ENCODE measurements around the gene ALG10B.
"Not testable (repeated sequence)": the region's sequence is repeated elsewhere in the genome, so short reads cannot be mapped to it uniquely, and the experiment has no call there.

Gene ALG10B, protein sequence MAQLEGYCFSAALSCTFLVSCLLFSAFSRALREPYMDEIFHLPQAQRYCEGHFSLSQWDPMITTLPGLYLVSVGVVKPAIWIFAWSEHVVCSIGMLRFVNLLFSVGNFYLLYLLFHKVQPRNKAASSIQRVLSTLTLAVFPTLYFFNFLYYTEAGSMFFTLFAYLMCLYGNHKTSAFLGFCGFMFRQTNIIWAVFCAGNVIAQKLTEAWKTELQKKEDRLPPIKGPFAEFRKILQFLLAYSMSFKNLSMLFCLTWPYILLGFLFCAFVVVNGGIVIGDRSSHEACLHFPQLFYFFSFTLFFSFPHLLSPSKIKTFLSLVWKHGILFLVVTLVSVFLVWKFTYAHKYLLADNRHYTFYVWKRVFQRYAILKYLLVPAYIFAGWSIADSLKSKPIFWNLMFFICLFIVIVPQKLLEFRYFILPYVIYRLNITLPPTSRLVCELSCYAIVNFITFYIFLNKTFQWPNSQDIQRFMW

DNA sequence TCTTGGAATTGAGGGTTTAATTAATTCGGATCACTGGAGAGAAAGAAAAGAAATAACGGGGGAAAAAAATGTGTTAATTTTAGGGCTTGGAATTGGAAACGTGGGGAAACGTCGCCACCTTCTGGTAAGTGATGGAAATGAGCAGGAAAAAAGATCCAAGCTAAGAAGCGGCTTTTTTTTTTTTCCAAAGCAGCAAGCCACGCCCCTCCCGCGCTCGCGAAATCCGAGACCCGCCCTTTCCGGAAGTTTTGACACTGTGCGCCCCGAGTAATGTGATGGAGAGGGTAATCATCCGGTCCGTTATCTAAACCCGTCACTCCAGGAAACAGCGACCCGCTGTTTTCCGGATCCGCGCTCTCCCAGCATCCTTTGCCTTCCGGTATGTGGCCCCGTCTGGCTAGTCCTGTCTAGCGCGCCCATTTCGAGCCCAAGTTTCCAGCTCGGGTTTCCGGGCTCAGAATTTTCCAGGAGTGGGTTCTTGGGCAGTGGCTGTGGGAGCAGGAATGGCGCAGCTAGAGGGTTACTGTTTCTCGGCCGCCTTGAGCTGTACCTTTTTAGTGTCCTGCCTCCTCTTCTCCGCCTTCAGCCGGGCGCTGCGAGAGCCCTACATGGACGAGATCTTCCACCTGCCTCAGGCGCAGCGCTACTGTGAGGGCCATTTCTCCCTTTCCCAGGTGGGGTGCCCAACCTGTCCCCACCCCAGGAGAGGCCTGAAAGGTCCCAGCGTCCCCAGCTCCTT, at the start of gene ALG10B:
Gene ALG10B, plus strand, starts transcription at position 384 of the 739 bp plus-strand sequence. Its CDS starts 120 bp downstream, at position 504.
- H3K27me3 Mint-ChIP-seq = no peaks in the 10 kb centered on the region
- H3K36me3 Mint-ChIP-seq (ENCODE audit: low read depth) = peaks cover 13% of the 10 kb centered on the region
- peak within 1 kb of the TSS; percentile 91 for H3K27ac Mint-ChIP-seq
- H3K4me1 Mint-ChIP-seq (ENCODE audit: low read depth) = peaks cover 22% of the 10 kb centered on the region
- no peaks in the 10 kb centered on the region for H3K9me3 Mint-ChIP-seq
- peak within 1 kb of the TSS; percentile 94 for H3K4me3 Mint-ChIP-seq

DNA sequence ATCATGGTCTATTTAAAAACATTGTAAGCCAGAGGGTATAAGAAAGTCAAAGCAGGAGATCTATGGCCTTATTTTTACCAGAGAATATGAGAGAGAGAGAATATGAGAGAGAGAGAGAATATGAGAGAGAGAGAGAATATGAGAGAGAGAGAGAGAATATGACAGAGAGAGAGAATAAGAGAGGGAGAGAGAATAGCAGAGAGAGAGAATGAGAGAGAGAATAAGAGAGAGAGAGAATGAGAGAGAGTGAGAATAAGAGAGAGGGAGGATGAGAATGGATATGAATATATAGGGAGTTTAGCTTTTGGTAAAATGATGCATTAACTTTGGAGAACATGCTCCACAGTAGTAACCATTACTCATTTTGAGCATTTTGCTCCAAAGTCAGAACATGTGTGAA, 48.0 kb upstream of the ALG10B start:
- no peak overlapping the region for H3K4me3 Mint-ChIP-seq
- H3K9me3 Mint-ChIP-seq = no peaks in the 10 kb centered on the region
- H3K36me3 Mint-ChIP-seq (ENCODE audit: low read depth) = no peaks in the 10 kb centered on the region

DNA sequence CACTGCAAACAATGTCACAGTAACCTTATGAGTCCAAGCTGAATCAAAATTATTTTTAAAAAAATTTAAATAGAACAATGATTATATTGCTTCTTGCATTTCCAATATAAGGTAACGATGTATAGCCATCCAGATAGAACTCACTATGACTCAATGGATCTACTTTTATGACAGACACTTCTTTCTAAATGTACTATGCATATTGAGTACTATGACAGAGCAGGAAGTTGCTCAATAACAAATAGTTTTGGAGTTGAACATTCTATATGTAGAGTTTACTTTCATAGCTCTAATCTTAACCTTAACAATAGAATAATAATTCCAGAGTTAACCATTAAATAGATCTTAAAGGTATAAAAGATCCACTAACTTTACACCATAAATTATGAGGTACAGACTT, 46.7 kb upstream of the ALG10B start:
- H3K27me3 Mint-ChIP-seq = no peaks in the 10 kb centered on the region
- H3K9me3 Mint-ChIP-seq = peaks cover 2% of the 10 kb centered on the region
- H3K4me1 Mint-ChIP-seq (ENCODE audit: low read depth) = no peaks in the 10 kb centered on the region
- no peaks in the 10 kb centered on the region for H3K36me3 Mint-ChIP-seq (ENCODE audit: low read depth)
- H3K4me3 Mint-ChIP-seq = no peak overlapping the region
- H3K27ac Mint-ChIP-seq = no peak overlapping the region

More for the DNA sequence above, 48.0 kb upstream of the ALG10B start:
- H3K27ac Mint-ChIP-seq = no peak overlapping the region
- no peaks in the 10 kb centered on the region for H3K4me1 Mint-ChIP-seq (ENCODE audit: low read depth)
- H3K27me3 Mint-ChIP-seq = no peaks in the 10 kb centered on the region

DNA sequence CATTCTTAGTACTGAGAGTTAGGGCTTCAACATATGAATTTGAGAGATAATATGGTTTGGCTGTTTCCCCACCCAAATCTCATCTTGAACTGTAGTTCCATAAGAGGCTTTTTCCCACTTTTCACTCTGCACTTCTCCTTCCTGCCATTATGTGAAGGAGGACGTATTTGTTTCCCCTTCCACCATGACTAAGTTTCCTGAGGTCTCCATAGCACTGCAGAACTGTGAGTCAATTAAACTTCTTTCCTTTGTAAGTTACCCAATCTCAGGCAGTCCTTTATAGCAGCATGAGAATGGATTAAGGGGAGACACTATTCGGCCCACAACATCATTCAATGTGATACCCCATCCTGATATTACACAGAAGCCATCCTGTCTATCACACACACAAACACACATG, 36.8 kb upstream of the ALG10B start:
- peaks cover 4% of the 10 kb centered on the region for H3K27me3 Mint-ChIP-seq
- H3K4me3 Mint-ChIP-seq = no peak overlapping the region
- peaks cover 4% of the 10 kb centered on the region for H3K9me3 Mint-ChIP-seq
- no peaks in the 10 kb centered on the region for H3K4me1 Mint-ChIP-seq (ENCODE audit: low read depth)
- no peak overlapping the region for H3K27ac Mint-ChIP-seq
- no peaks in the 10 kb centered on the region for H3K36me3 Mint-ChIP-seq (ENCODE audit: low read depth)

DNA sequence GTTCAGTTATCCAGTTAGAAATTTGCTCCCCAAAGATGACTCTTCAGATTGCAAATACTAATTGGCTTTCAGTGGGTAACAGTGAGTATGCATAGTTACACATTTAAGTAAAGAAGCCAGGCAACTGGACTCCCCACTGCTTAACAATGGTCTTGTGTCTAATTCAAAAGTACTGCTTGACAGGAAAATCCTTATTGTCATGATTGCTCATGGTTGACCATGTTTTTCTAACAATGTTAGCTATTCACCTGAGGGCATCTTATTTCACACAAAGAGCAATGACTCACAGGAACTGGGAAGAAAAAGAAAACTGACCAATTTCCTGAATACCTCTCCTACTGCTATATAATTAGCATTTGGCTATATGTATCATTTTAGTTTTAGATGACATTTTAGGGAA, 33.7 kb upstream of the ALG10B start:
- peaks cover 4% of the 10 kb centered on the region for H3K27me3 Mint-ChIP-seq
- H3K27ac Mint-ChIP-seq = no peak overlapping the region
- no peaks in the 10 kb centered on the region for H3K4me1 Mint-ChIP-seq (ENCODE audit: low read depth)
- no peak overlapping the region for H3K4me3 Mint-ChIP-seq
- no peaks in the 10 kb centered on the region for H3K9me3 Mint-ChIP-seq
- no peaks in the 10 kb centered on the region for H3K36me3 Mint-ChIP-seq (ENCODE audit: low read depth)

DNA sequence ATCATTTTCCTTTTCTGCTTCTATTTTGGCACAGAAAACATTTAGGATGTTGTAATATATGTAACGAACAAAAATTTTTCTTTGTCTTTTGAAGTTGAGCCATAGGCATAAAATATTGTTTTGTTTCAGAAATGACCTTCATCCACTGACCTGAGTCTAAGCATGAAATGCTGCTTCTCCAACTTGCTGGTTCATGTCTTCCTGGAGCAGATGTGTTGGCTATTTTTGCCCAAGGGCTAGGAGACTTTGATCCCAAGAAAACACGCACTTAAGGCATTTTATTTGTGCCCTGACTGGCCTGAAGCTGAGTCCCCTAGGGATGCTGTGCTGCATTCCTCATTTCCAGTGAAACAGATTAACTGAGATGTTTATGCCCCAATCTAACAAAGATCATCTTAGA, 27.2 kb upstream of the ALG10B start:
- H3K36me3 Mint-ChIP-seq (ENCODE audit: low read depth) = no peaks in the 10 kb centered on the region
- no peak overlapping the region for H3K27ac Mint-ChIP-seq
- no peak overlapping the region for H3K4me3 Mint-ChIP-seq
- H3K27me3 Mint-ChIP-seq = peaks cover 8% of the 10 kb centered on the region
- no peaks in the 10 kb centered on the region for H3K4me1 Mint-ChIP-seq (ENCODE audit: low read depth)
- H3K9me3 Mint-ChIP-seq = no peaks in the 10 kb centered on the region

DNA sequence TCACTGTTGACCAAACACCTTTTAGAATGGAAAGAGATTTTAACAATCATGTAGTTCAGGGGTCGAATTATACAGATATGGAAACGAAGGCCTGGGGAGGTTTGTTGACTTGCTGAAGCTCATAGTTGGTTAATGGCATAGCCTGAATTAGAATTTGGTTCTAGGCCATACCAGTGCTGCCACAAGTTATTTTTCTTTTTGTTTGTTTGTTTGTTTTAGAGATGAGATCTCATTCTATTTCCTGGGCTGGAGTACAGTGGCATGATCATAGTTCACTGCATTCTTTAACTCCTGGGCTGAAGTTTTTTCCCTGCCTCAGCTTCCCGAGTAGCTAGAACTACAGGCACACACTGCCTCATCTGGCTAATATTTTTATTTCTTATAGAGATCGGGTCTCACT, 25.4 kb upstream of the ALG10B start:
- Mint-ChIP-seq H3K4me1 (ENCODE audit: low read depth) (no peaks in the 10 kb centered on the region), H3K27ac (no peak overlapping the region), H3K27me3 (peaks cover 8% of the 10 kb centered on the region), H3K4me3 (no peak overlapping the region), H3K9me3 (no peaks in the 10 kb centered on the region), H3K36me3 (ENCODE audit: low read depth) (no peaks in the 10 kb centered on the region)

DNA sequence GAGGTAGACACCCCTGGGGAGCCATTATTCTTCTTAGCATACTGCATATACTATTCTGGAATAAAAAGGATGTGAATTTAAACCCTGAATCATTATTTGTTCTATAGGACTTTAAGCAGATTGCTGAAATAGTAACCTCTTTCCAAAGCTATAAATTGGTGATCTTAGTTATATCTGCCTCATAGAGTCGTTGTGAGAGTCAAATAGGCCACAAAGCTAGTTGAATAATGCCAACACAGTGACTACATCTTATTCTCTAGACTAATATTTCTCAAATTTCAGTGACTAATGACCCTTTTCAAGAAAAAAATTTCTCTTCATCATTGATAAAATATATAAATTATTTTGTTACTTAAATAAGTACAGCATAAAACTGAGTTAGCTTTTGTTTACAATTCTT, 13.6 kb upstream of the ALG10B start:
- not testable (repeated sequence) for H3K4me1 Mint-ChIP-seq (ENCODE audit: low read depth); H3K27me3 Mint-ChIP-seq; H3K4me3 Mint-ChIP-seq; H3K36me3 Mint-ChIP-seq (ENCODE audit: low read depth); H3K9me3 Mint-ChIP-seq; H3K27ac Mint-ChIP-seq

DNA sequence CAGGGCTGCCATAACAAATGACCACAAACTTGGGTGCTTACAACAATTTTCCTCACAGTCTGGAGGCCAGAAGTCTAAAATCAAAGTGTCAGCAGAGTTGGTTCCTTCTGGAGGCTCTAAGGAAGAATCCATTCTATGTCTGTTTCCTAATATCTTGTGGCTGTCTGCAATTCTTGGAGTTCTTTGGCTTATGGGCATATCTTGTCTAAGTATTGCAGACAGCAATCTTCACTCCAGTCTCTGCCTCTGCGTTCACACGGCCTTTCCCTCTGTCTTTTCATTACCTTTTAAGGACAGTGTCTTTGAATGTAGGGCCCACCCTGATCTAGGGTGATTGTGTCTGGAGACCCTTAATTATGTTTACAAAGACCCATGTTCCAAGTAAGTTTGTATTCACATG, 5.4 kb downstream of the ALG10B start:
- not testable (repeated sequence) for H3K4me3 Mint-ChIP-seq, H3K9me3 Mint-ChIP-seq, H3K27me3 Mint-ChIP-seq, H3K27ac Mint-ChIP-seq
- Mint-ChIP-seq H3K4me1 (ENCODE audit: low read depth) (peaks cover 14% of the 10 kb centered on the region), H3K36me3 (ENCODE audit: low read depth) (peaks cover 28% of the 10 kb centered on the region)

DNA sequence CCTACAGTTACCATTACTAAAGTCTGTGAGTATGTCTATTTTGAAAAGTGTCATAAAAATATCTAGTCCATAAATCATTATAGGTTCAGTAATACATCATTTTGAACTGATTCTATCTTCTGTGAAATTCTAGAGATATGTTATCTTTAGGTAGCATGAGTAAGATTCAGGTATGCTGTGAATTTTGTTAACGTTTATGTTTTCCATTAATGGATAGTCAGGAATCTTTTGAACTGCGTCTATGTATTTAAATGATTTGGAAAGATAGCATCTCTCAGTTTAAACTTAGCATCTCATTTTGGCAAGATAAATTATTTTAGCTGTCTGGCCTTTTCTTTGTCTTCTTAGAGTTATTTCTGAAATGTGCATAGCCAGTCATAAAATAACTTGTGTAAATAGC, 8.3 kb downstream of the ALG10B start:
- Mint-ChIP-seq H3K27me3 (no peaks in the 10 kb centered on the region), H3K9me3 (no peaks in the 10 kb centered on the region), H3K4me3 (no peak overlapping the region), H3K27ac (no peak overlapping the region), H3K4me1 (ENCODE audit: low read depth) (no peaks in the 10 kb centered on the region), H3K36me3 (ENCODE audit: low read depth) (peaks cover 21% of the 10 kb centered on the region)

DNA sequence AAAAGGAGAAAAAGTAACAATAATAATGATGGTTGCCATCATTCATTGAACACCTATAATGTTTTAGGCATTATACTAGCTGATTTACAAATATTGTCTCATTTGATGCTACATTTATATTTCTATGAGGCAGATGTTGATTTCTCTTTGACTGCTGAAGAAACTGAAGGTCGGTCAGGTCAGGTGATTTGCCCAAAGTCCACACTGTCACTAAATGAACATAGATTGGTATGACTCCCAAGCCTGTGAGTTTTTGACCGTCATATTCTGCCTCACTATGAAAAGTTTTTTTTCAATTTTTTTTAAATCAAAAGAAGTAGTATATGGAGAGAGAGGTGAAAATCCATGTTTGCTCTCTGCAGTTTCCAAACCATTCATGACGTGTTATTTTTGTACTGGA, 10.8 kb downstream of the ALG10B start:
- Mint-ChIP-seq H3K36me3 (ENCODE audit: low read depth) (peaks cover 15% of the 10 kb centered on the region), H3K4me3 (no peak overlapping the region), H3K9me3 (no peaks in the 10 kb centered on the region), H3K4me1 (ENCODE audit: low read depth) (no peaks in the 10 kb centered on the region), H3K27ac (no peak overlapping the region), H3K27me3 (no peaks in the 10 kb centered on the region)

DNA sequence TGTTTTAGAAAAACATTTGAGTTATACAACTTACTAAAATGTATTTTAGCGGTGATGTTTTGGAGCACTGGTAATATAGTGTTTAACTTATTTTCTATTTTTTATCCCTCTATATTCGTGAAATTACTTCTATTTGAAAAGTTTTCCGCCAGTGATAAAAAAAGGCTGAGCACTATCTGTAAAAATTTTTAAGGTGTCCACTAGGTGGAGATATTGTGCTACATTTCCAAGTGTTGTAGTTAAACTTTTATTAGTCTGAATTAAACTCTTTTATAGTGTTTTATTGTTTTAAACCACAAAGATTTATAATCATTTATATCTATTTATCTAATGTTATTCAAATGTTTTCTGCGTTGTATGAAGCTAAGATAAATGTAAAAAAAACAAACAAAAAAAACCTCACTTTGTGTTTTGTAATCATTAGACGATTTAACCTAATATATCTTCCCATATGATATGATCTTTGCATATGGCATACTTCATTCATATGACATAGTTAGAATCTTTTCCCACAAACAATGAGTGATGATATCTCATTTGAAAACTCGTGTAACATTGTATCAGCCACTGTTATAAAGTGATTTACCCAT, 11.8 kb downstream of the ALG10B start:
- no peak overlapping the region for H3K4me3 Mint-ChIP-seq
- H3K27me3 Mint-ChIP-seq = no peaks in the 10 kb centered on the region
- no peak overlapping the region for H3K27ac Mint-ChIP-seq
- peaks cover 13% of the 10 kb centered on the region for H3K36me3 Mint-ChIP-seq (ENCODE audit: low read depth)
- H3K9me3 Mint-ChIP-seq = no peaks in the 10 kb centered on the region
- no peaks in the 10 kb centered on the region for H3K4me1 Mint-ChIP-seq (ENCODE audit: low read depth)

DNA sequence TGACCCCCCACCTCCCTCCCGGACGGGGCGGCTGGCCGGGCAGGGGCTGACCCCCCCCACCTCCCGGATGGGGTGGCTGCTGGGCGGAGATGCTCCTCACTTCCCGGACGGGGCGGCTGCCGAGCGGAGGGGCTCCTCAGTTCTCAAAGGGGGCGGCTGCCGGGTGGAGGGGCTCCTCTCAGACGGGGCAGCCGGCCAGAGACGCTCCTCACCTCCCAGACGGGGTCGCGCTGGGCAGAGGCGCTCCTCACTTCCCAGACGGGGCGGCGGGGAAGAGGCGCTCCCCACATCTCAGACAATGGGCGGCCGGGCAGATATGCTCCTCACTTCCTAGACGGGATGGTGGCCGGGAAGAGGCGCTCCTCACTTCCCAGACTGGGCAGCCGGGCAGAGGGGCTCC, 13.8 kb downstream of the ALG10B start:
- not testable (repeated sequence) for H3K4me1 Mint-ChIP-seq (ENCODE audit: low read depth); H3K36me3 Mint-ChIP-seq (ENCODE audit: low read depth); H3K27ac Mint-ChIP-seq; H3K27me3 Mint-ChIP-seq; H3K9me3 Mint-ChIP-seq; H3K4me3 Mint-ChIP-seq

DNA sequence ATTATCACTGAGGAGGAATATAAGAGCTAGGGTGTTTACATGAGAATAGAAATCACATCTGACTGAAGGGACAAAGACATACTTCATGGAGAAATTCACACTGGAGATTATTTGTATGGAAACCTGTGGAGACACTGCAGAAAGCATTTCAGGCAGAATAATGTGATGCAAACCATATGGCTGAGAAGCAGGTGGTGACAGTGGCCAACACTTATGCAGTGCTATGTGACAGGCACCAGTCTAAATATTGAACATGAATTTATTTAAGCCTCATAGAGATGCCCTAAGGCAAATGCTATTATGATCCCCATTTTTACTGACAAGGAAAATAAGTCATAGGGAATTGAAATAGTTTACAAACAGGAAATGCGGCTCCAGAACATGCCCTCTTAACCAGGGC, 16.2 kb downstream of the ALG10B start:
- Mint-ChIP-seq H3K9me3 (no peaks in the 10 kb centered on the region), H3K27me3 (no peaks in the 10 kb centered on the region), H3K27ac (no peak overlapping the region), H3K36me3 (ENCODE audit: low read depth) (no peaks in the 10 kb centered on the region), H3K4me1 (ENCODE audit: low read depth) (no peaks in the 10 kb centered on the region), H3K4me3 (no peak overlapping the region)

DNA sequence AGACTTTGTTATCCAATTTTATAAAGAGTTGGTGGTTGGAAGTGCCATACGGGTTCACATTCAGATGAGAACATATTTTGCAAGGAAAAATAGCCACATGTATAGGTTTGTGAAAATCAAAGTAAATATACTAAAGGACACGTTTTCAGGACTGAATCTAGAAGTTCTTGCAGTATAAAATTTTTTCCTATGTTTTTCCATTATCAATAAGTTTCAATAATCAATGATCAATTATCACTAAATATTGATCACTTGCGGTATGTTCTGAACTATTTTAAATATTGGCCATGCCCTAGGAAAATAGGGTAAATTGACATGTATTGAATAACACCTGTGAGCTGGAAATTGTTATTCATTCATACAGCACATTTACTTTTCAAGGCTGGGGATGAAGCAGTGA, 25.9 kb downstream of the ALG10B start:
- Mint-ChIP-seq H3K27me3 (peaks cover 4% of the 10 kb centered on the region), H3K27ac (no peak overlapping the region), H3K4me1 (ENCODE audit: low read depth) (no peaks in the 10 kb centered on the region), H3K36me3 (ENCODE audit: low read depth) (no peaks in the 10 kb centered on the region), H3K9me3 (no peaks in the 10 kb centered on the region), H3K4me3 (no peak overlapping the region)

Data from stimulated activated naive CD8-positive, alpha-beta T cell treated with anti-CD3 and anti-CD28 coated beads, Interleukin-15, Interleukin-2, amounts not matched to agents 100 ng/mL and 50 ng/mL, for 24 hours (primary cell).